ENCODE results near the gene PPP1R9B.

PPP1R9B gene

GRCh38 chr17:50087912-50088405 is 62.5 kb downstream of the PPP1R9B start:
- no peak for DNase-seq

DNA sequence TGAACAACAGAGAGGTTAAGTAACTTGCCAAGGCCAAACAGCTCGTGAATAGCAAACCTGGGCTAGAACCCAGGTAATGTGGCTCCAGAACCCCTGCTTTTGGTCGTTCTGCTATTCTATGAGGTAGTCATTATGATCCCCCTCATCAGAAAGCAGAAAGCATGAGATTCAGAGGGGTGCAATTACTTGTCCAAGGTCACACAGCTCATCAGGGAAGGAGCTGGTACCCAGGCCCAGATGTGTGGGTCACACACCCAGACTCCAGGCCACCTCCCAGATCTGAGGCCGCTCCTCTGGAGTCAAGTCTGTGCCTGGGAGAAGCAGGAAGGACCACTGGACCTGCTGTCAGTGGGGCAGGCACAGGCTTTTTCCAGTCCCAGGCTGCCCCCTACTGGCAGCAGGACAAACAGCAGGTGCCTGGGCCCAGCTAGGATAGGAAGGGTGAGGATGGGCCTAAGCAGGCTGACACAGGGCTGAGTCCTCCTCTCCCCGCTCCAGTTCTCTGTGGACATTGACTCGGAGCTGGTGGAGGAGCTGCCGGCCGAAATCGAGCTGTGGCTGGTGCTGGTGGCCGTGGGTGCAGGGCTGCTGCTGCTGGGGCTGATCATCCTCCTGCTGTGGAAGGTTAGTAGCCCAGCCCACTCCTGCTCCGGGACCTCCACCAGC is 63.1 kb downstream of the PPP1R9B start:
- DNase-seq, result peak; percentile 59

Measured in NCI-H1694 (cell line).